GM21360 (cell line): ENCODE data around the gene GLB1L.
"Not testable (repeated sequence)": the region's sequence is repeated elsewhere in the genome, so short reads cannot be mapped to it uniquely, and the experiment has no call there.

ENCODE experiments used
- ATAC-seq: cut with Tn5 transposase; IDR thresholded peaks from one replicate; pipeline ENCODE4 v1.9.1; 2021; ENCODE audit warnings: mild to moderate bottlenecking, moderate library complexity; ENCODE audit not compliant: unreplicated experiment

GLB1L gene

DNA sequence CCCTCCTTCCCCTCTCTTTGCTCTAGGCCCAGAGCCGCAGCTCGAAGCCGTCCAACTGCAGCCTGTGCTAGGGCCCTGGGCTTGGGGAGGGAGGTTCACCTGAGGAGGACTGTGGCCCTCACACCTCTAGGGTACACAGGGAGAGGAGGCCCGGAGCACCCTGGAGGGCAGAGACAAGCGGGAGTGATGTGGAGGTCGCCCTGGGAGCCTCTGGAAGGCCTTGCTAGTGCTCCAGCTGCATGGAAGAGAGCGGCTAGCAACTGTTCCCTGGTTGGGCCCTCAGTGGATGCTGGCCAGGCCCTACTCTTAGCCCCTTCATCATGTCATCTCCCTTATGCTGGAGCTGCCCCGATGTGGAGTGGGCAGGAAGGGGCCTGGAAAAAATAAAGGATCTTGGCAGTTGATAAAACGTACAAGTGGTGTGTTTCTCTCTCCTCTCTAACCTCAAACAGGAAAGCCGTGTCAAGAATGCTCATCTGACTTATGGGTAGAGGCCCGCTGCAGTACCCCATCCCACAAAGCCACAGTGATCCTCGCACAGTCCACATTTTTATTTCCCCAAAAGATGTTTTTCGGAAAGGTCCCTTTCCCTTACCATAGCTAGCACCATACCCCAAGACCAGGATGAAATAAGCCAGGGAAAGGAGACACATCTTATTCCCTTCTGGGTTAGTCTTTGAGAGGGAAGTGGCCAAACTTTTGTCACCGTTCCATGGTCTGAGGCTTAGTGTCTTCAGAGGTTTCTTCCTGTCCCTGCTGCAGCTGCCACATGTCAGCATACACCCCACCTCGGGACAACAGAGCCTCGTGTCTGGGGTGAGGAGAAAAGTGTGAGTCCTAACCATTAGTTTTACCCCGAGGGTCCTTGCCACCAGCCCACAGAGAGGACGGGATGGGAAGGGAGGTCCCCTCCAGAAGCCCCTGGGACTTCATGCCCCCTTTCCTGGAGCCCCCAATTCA, 35.7 kb downstream of the GLB1L start:
- ATAC-seq: no peak

DNA sequence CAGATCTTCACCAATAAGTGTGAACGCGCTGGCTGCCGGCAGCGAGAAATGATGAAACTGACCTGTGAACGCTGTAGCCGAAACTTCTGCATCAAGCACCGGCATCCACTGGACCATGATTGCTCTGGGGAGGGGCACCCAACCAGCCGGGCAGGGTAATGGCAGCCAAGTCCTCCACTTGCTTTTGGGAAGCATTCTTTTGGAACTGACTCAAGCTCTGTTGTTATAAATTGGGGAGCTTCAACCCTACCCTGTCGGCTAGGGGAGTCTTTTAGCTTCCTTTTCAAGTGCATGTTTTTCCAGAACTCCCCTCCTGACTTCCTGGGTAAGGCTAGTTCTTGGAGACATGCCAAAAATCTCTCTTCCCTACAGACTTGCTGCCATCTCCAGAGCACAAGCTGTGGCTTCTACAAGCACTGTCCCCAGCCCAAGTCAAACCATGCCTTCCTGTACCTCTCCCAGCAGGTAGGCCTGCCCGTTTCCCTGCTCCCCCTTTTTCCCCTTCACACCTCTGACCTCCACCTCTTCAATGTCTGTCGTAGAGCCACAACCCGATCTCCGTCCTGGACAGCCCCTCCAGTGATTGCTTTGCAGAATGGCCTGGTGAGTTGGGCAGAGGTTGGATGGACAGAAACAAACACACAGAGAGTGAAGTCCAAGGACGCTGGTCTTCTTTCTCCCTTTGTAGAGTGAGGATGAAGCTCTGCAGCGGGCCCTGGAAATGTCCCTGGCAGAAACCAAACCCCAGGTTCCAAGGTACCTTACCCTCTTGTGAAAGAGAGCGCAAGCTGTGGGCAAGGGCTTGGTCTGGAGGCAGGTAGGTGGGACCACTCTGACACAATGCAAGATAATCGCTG, 37.1 kb downstream of the GLB1L start:
- no peak for ATAC-seq

DNA sequence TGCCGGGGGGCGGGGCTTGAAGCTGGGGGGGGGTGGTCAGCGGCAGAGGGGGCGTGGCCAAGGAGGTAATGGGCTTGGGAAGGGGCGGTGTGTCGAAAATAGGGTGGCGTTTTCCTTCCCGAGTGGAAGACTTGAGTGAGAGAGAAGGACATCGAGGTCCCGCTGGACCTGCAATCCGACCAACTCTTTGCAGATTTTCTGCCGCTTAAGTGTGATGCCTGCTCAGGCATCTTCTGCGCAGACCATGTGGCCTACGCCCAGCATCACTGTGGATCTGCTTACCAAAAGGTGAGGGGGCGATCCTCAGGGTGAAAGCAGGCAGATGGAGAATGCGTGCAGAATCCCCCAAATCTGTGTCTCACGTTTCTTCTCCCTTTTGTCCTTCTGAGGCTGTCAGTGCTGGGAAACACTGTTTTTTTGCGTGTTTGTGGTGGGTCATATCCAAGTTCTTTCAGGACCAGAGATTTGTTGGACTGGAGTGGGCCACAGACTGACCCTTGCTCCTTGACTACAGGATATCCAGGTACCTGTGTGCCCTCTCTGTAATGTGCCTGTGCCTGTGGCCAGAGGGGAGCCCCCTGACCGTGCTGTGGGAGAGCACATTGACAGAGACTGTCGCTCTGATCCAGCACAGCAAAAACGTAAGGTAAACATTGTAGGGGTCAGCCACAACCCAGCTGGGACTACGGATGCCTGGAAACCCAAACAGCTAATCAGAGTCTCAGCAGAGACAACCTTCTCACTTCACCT, 37.9 kb downstream of the GLB1L start:
- ATAC-seq: no peak

- ATAC-seq: peak; percentile 95
Measured at GRCh38 chr2:219206328-219207133, 38.7 kb downstream of the GLB1L start, which contains the start of gene ZFAND2B. TSS of gene ZFAND2B (plus strand) at chr2:219206782. CDS start at chr2:219206988, 206 bp downstream.

DNA sequence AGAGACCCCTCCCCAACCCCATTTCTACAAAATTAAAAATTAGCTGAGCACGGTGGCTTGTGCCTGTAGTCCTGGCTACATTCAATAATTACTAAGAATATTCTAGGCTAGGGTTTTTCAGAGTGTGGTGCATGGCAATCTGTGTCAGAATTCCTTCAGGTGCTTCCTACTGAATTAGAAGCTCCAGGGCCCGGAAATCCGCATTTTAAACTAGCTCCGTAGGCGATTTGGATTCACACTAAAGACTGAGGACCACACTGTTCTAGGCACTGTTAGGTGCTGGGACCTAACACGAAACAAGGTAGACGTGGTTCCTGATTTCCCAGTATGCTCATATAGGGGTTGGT, 39.3 kb downstream of the GLB1L start:
- no peak for ATAC-seq

- ATAC-seq: no peak
Measured at GRCh38 chr2:219205165-219205538, 40.1 kb downstream of the GLB1L start.

DNA sequence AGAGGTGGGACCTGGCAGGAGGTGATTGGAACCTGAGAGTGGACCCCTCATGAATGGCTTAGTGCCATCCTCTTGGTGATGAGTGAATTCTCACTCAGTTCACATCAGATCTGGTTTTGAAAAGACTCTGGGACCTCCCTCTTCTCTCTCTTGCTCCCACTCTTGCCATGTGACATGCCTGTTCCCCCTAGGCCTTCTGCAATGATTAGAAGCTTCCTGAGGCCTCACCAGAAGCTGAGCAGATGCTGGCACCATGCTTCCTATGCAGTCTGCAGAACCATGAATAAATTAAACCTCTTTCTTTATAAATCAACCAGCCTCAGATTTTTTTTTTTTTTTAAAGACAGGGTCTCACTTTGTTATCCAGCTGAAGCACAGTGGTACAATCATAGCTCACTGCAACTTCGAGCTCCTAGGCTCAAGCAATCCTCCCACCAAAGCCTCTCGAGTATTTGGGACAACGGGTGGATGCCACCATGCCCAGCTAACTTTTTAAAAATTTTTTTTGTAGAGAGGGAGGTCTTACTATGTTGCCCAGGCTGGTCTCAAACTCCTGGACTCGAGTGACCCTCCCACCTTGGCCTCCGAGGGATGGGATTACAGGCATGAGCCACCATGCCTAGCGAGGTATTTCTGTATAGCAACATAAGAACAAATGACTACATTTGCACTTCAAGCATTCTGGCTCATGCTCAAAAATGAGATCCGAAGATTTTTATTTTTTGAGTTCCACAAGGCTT, 40.6 kb downstream of the GLB1L start:
- no peak for ATAC-seq

DNA sequence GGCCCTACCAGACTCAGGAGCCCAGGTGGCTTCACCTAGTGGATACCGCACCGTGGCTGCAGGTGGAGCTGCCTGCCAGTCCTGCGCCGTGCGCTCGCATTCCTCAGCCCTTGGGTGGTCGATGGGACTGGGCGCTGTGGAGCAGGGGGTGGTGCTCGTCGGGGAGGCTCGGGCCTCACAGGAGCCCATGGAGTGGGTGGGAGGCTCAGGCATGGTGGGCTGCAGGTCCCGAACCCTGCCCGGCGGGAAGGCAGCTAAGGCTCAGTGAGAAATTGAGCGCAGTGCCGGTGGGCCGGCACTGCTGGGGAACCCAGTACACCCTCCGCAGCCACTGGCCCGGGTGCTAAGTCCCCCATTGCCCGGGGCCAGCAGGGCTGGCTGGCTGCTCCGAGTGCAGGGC, 43.9 kb downstream of the GLB1L start:
- not testable (repeated sequence) for ATAC-seq

DNA sequence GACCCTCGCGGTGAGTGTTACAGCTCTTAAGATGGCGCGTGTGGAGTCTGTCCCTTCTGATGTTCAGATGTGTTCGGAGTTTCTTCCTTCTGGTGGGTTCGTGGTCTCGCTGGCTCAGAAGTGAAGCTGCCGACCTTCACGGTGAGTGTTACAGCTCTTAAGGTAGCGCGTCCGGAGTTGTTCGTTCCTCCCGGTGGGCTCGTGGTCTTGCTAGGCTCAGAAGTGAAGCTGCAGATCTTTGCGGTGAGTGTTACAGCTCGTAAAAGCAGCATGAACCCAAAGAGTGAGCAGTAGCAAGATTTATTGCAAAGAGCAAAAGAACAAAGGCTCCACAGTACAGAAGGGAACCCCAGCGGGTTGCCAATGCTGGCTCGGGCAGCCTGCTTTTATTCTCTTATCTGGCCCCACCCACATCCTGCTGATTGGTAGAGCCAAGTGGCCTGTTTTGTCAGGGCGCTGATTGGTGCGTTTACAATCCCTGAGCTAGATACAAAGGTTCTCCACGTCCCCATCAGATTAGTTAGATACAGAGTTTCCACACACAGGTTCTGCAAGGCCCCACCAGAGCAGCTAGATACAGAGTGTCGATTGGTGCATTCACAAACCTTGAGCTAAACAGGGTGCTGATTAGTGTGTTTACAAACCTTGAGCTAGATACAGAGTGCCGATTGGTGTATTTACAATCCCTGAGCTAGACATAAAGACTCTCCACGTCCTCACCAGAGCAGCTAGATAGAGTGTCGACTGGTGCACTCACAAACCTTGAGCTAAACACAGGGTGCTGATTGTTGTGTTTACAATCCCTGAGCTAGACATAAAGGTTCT, 44.5 kb downstream of the GLB1L start:
- not testable (repeated sequence) for ATAC-seq

DNA sequence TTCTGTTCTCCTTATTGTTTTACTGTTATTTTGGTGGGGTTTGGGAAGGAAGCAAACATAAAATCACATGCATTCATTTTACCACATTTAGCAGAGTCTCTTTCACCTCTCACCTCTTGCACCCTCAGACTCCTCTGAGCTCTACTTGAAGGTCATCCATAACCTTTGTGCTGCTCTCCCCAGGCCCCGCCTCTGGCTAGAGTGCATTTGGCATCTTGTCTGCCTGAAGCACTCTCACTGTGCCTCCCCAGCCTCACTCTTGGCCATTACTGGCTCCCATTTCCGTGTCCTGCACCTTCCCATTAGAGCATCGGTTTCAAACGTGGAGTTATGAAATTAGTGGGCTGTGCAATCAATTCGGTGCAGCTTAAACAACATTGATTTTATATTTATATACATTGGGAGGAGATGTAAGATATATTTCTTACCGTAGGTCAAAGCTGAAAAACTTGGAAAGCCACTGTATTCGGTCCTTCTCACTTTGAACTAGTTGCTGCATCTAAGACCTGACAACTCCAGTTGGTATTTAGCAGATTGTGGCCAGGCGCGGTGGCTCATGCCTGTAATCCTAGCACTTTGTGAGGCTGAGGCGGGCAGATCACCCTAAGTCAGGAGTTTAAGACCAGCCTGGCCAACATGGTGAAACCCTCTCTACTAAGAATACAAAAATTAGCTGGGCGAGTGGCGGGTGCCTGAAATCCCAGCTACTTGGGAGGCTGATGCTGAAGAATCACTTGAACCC, 45.6 kb downstream of the GLB1L start:
- ATAC-seq: no peak

DNA sequence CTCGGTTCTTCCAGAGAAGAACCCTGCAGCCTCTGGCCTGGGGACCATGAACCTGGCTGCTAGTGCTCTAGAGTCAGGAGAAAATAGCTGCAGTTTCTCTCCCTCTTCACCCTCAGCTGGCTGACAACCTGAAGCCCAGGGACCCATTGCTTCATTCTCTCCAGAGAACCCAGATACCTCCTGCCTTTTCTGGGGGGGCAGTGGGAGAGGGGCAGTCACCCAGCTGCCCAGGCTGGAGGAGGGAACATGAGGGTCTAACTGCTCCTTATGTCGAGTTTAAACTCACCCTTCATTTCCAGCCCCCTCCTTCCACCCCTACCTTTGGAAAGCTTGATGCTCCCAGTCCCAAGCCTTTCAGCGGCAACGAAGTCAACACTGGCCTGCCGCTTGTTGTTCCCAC, 46.3 kb downstream of the GLB1L start:
- no peak for ATAC-seq

DNA sequence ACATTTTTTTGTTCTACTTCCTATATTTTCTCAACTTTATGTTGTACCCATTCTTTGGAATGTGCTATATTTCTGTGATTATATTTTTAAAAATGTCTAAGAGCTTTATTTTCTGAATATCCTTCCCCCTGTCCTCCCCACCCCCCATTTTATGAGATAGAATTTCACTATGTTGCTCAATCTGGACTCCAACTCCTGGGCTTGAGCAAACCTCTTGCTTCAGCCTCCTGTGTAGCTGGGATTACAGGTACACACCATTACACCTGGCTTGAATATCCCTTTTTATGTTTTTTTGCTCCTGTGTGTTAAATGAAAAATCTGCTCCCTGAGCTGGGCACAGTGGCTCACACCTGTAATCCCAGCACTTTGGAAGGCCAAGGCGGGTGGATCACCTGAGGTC, 47.9 kb downstream of the GLB1L start:
- no peak for ATAC-seq

- no peak for ATAC-seq
Measured at GRCh38 chr2:219186754-219187456, 58.3 kb downstream of the GLB1L start.
